Sigmoid colon (tissue), 3 donors: ENCODE data around the gene ING5.

Experiments used
- CTCF ChIP-seq, 4 experiments: fragments of 450-650 bp in 3 of 4; fragments of 200-600 bp in 1 of 4; IDR thresholded peaks; one replicate each; pipeline ENCODE4 v1.5.1; 2016 to 2019; ENCODE audit warnings: antibody characterized with exemption in 4 of 4, mild to moderate bottlenecking in 3 of 4, moderate library complexity in 2 of 4
- POLR2A ChIP-seq, 2 donors: fragments of 450-650 bp; IDR thresholded peaks; one replicate each; pipeline ENCODE4 v1.6.1; 2016; ENCODE audit warnings: antibody characterized with exemption in 2 of 2, mild to moderate bottlenecking in 2 of 2, moderate library complexity in 2 of 2

- TF ChIP-seq CTCF (IDR thresholded peaks at IDR 0.05), result no peak
- no peak for TF ChIP-seq POLR2A (IDR thresholded peaks at IDR 0.05)
These were observed 24.6 kb downstream of the ING5 start for GRCh38 chr2:241726459-241726858.
